TTC549 (cell line): ENCODE results near the gene CYSRT1.

Experiments
- FAIRE-seq: peaks from 2 replicates; lab custom pipeline; 2012; peaks lifted over from hg19 to GRCh38; lab: Jason Lieb, UNC

Gene CYSRT1

GRCh38 chr9:137272241-137273094, 47.5 kb downstream of the CYSRT1 start:
- FAIRE-seq: no peak

GRCh38 chr9:137273095-137273490, 48.1 kb downstream of the CYSRT1 start:
- no peak for FAIRE-seq

- FAIRE-seq: no peak
Observed at GRCh38 chr9:137273611-137274320, 48.8 kb downstream of the CYSRT1 start.

GRCh38 chr9:137275203-137275587, 50.2 kb downstream of the CYSRT1 start:
- no peak for FAIRE-seq
